Choroid plexus epithelial cell (primary cell): Measurements from ENCODE around the gene CRNKL1.
"Not testable (repeated sequence)": the region's sequence is repeated elsewhere in the genome, so short reads cannot be mapped to it uniquely, and the experiment has no call there.

Experiments
- DNase-seq: peaks from one replicate; pipeline ENCODE4 v3.0.0-alpha.2; 2010; ENCODE audit warnings: low read depth
- H3K4me3 ChIP-seq: 2 replicates; pipeline ENCODE4 v1.5.1; 2011; ENCODE audit warnings: low read depth, mild to moderate bottlenecking, control low read depth, low read length, moderate library complexity
- CTCF ChIP-seq: conservative IDR thresholded peaks from 2 replicates; pipeline ENCODE4 v1.5.1; 2011; ENCODE audit warnings: low read depth, mild to moderate bottlenecking, control low read depth, inconsistent platforms, low read length, moderate library complexity

CRNKL1 gene

GRCh38 chr20:20010639-20011500 is 41.4 kb downstream of the CRNKL1 start:
- no peak overlapping the region for H3K4me3 ChIP-seq
- no peak for TF ChIP-seq CTCF
- DNase-seq = peak; percentile 86

- DNase-seq = no peak
- TF ChIP-seq CTCF = no peak
- H3K4me3 ChIP-seq = no peak overlapping the region
Observed at GRCh38 chr20:20009784-20010253, 42.4 kb downstream of the CRNKL1 start.

- DNase-seq = no peak
- no peak overlapping the region for H3K4me3 ChIP-seq
- no peak for TF ChIP-seq CTCF
Observed at GRCh38 chr20:20005342-20005741, 46.9 kb downstream of the CRNKL1 start.

DNA sequence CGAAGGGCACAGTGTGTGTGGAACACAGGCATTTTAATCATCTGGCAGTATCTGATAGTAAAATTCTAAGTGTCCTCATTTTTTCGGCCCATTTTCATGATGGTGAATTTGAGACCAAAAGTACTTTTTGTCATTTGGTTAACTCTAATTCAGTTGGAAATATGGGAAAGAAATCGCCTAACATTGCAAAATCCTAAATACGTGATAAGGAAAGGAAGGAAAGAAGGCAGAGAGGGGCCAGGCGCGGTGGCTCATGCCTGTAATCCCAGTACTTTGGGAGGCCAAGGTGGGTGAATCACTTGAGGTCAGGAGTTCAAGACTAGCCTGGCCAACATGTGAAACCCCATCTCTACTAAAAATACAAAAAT is 48.3 kb downstream of the CRNKL1 start:
- DNase-seq, H3K4me3 ChIP-seq: not testable (repeated sequence)

DNA sequence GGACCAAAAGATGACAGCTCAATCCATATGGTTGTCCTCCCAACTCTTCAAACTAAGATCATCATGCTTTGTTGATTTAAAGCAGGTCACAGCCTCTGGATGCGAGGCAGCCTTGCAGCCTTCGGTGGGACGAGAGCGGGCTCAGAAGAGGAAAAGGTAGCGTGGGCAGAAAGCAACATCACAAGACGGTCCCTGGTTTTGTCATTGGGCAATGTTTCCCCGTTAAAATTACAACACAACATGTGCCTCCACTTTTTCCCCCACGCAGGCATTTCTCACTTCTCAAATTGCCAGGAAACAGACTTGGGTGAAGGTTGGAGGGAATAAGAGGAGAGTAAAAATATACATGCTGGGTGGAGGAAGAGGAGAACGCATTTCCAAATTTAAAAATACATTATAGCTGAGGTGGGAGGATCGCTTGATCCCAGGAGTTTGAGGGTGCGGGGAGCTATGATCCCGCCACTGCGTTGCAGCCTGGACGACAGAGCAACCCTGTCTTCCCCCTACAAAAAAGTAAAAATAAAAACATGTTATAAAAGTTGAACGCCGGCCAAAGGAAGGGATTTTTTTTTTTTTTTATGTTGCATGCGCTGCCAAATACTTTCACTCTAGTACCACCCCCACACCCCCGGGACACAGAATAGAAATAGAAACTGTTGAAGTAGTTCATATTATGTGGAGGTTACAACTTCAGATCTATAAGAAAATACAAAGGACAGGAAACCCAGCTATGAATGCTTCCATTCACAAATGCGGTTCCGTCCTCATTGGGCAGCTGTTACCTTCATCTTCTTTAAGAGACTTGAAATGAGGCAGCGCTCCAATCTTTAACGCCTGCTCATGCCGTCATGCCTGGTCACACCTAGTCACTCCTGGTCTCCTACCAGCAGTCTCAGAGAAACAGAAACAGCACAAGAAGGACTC is 49.0 kb downstream of the CRNKL1 start:
- peak; percentile 80 for DNase-seq

DNA sequence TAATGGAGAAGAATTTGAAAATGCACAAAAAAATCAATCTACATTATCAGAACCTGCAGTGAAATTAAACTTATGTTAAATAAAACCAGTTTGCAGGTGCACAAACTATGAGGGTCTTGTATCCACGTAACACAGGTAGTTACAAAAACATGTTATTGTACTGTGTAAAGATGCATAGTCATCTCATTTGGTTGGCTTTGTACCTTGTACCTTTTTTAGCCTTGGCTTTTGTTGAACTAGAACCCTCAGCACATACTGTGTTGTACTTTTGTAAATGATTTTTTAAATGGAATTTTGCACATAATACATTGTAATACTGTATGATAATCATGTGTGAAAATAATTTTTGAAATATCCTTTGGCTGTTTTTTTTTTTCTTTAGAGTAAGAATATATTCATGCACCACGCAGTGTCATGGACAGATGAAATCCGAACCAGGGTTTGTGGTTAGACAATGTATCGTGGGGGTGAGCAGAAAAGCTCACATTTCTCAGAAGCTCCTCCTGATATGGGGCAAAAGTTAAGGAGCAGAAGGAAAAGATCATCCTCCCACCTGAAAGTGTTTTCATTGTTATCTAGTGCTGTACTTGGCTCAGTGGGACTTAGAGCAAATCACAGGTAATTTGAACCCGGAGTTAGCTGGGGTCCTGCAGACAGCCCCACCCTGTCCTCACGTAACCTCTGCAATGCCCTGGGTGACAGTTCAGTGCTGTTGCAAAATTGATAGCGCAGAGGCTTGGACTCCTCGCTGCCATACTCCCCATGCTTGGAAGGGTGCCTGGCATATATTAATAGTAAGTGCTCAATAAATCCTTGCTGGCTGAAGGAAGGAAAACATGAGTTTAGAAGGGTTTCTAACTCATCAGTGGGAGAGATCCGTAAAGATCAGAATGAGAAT is 49.9 kb downstream of the CRNKL1 start:
- peak; percentile 84 for DNase-seq
- TF ChIP-seq CTCF = no peak
- no peak overlapping the region for H3K4me3 ChIP-seq

More for the DNA sequence above, 49.0 kb downstream of the CRNKL1 start:
- TF ChIP-seq CTCF = no peak
- H3K4me3 ChIP-seq = peak overlapping the region; percentile 35
